ENCODE results near the gene SNTG2. TPM values are rescaled to one million over a fixed set of nuclear protein-coding genes. Genes with fewer than 3 reads are reported as not detected.

SNTG2 gene
- total RNA-seq, 1 donor from 2014 or later, result 0.47 TPM

DNA sequence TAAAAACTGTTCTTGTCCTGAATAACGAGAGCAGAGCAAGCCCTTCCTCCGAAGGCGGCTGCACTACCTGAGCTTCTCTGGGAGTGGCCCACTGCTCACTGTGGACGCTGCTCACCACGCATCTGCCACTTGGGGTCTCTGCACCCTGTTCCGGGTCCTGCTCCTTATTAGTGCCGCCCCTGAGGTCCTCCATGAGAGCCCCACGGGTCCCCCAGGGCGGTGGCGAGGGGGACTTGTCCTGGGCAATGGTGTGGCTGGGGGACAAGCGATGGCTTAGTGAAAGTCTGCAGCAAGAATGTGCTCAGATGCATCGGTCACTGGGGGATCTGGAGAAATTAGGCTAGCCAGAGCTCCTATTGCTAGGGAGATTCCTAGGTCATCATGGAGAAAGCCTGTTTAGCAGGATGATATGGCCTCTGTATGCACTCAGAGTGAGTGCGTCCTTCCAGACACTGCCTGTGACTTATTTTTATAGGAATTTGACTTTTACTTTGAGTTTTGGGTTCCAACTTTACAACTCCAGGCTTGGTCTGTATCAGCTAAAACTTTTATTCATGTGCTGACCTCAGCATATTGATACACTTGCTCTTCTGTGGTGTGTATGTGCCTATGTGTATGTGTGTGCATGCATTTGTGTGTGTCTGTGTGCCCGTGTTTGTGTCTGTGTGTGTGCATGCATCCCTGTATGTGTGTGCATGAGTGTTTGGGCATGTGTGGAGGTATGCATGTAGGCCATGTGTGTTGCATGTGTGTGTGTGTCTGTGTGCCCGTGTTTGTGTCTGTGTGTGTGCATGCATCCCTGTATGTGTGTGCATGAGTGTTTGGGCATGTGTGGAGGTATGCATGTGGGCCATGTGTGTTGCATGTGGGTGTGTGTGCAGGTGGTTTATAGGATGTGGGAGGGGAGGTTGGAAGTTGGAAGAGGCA is 129.5 kb downstream of the SNTG2 start:
- H3K27ac ChIP-seq (replicated peaks), result no peak overlapping the region

DNA sequence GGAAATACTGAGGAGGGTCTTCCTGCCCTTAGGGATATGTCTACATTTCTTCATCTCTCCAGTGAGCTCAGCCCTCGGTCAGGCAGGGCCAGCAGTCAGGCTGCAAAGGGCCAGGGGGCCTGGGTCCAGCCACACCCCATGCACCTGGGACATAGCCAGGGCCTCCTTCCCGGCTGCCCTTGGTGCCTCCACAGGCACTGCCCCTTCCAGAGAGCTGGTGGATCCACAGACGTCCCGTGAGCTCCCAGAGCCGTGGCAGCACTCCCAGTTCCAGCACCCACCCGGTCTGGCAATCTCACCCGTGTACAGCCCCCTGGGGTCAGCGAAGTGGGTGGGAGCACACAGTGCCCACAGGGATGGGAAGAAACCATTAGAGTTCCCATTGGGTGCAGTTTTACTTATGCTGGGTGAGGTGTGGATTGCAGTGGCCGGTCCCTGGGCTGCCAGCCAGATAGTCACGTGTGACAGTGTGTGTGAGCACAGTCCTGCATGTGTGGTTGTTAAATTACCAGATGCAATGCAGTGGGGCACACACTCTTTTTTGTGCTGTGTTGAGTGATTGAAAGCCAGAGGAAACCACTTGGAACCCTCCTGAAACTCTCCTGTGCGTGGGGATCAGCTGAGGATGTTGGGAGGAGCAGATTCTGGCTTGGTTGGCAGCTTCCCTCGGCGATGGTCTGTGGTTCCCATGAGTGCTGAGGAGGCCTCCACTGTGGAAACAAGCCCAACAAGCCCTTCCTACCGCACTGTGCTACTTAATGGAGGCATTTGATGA is 131.0 kb downstream of the SNTG2 start:
- Histone ChIP-seq H3K27me3 (ENCODE audit: low read depth) (peaks cover 40% of the 10 kb centered on the region), H3K4me3 (no peak overlapping the region), H3K4me1 (peaks cover 7% of the 10 kb centered on the region), H3K27ac (replicated peaks) (no peak overlapping the region), H3K9me3 (replicated peaks) (no peaks in the 10 kb centered on the region), H3K36me3 (no peaks in the 10 kb centered on the region)
- intact Hi-C loops (cut with micrococcal nuclease), result no loop called here
- TF ChIP-seq, protein P1, sequence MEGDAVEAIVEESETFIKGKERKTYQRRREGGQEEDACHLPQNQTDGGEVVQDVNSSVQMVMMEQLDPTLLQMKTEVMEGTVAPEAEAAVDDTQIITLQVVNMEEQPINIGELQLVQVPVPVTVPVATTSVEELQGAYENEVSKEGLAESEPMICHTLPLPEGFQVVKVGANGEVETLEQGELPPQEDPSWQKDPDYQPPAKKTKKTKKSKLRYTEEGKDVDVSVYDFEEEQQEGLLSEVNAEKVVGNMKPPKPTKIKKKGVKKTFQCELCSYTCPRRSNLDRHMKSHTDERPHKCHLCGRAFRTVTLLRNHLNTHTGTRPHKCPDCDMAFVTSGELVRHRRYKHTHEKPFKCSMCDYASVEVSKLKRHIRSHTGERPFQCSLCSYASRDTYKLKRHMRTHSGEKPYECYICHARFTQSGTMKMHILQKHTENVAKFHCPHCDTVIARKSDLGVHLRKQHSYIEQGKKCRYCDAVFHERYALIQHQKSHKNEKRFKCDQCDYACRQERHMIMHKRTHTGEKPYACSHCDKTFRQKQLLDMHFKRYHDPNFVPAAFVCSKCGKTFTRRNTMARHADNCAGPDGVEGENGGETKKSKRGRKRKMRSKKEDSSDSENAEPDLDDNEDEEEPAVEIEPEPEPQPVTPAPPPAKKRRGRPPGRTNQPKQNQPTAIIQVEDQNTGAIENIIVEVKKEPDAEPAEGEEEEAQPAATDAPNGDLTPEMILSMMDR (IDR thresholded peaks at IDR 0.05; ENCODE audit: borderline replicate concordance), result no peak
- peak; percentile 54 for DNase-seq

More for the DNA sequence above, 129.5 kb downstream of the SNTG2 start:
- peaks cover 7% of the 10 kb centered on the region for H3K4me1 ChIP-seq
- H3K9me3 ChIP-seq (replicated peaks), result no peaks in the 10 kb centered on the region
- DNase-seq, result no peak
- intact Hi-C loops (cut with micrococcal nuclease), result no loop called here
- peaks cover 40% of the 10 kb centered on the region for H3K27me3 ChIP-seq (ENCODE audit: low read depth)
- TF ChIP-seq, protein P1 (IDR thresholded peaks at IDR 0.05; ENCODE audit: borderline replicate concordance), result no peak
- H3K4me3 ChIP-seq, result no peak overlapping the region
- no peaks in the 10 kb centered on the region for H3K36me3 ChIP-seq

DNA sequence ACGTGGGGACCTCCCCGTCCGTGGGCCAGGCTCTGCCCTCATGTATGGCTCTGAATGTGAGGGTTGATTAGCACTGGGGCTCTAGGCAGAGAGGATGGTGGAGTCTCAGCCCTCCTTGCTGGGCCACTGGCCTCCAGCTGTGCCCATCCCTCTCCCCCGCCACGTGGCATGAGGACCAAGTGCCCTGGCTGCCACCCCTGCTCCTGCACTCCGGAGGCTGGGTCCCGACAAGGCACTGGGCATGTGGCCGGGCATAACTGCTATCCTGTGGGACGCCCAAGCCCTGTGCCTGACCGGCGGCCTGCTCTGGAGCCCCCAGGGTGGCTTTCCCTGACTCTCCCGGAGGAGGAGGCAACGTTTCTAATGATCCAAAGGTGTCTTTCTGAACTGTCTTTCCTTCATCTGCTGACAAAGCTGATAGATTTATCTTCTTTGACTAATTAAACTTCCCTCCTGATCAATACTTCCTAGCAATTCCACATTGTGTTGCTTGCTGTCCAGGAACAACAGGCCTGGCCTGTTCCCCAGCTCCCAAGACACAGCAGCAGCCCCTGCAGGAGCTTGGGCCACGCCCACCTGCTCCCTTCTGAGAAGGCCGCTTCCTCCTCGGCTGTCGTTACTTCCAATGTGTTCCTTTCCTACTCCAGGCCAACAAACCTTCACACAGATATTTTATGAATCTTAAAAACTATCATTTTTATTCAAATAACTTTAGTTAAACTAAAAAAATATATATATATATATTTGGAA is 132.0 kb downstream of the SNTG2 start:
- intact Hi-C loops (cut with micrococcal nuclease), result no loop called here
- no peaks in the 10 kb centered on the region for H3K9me3 ChIP-seq (replicated peaks)
- no peak overlapping the region for H3K4me3 ChIP-seq
- TF ChIP-seq, protein P1 (IDR thresholded peaks at IDR 0.05; ENCODE audit: borderline replicate concordance), result no peak
- peaks cover 7% of the 10 kb centered on the region for H3K4me1 ChIP-seq
- peaks cover 40% of the 10 kb centered on the region for H3K27me3 ChIP-seq (ENCODE audit: low read depth)
- no peaks in the 10 kb centered on the region for H3K36me3 ChIP-seq
- DNase-seq, result no peak
- no peak overlapping the region for H3K27ac ChIP-seq (replicated peaks)

DNA sequence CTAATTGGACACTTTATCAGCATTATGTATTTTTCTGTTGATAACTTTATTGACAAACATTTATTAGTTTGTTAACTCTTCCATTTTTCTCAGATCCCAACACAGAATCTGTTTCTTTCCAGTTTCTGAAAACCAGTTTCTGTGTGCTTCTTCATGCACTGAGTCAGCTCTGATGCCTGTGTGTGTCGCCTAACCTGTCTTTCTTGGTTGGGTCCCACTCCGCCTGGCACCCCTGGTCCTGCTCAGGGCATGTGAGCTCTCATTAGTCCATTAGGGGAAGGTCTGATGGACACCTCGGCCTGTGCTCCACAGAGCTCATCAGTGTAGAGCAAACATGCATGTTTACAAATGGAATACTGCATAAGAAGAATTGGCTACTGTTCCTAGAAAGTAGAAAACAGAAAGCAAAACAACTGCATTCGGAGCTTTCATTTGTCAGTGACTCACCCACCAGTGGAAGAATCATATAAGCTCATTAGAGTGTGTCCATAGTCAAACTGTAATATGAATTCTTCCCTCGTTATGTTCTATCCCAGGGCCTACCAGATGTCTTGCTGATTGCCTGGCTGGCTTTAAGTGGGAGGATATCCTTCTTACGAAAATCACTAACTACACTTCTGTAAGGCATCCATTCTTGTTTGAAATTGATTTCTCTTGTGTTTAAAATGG is 137.7 kb downstream of the SNTG2 start:
- Histone ChIP-seq H3K4me3 (no peak overlapping the region), H3K27ac (replicated peaks) (no peak overlapping the region), H3K27me3 (ENCODE audit: low read depth) (peaks cover 8% of the 10 kb centered on the region), H3K4me1 (no peaks in the 10 kb centered on the region), H3K36me3 (no peaks in the 10 kb centered on the region), H3K9me3 (replicated peaks) (no peaks in the 10 kb centered on the region)
- TF ChIP-seq, protein P1 (IDR thresholded peaks at IDR 0.05; ENCODE audit: borderline replicate concordance), result no peak
- intact Hi-C loops (cut with micrococcal nuclease), result no loop called here
- DNase-seq, result no peak

DNA sequence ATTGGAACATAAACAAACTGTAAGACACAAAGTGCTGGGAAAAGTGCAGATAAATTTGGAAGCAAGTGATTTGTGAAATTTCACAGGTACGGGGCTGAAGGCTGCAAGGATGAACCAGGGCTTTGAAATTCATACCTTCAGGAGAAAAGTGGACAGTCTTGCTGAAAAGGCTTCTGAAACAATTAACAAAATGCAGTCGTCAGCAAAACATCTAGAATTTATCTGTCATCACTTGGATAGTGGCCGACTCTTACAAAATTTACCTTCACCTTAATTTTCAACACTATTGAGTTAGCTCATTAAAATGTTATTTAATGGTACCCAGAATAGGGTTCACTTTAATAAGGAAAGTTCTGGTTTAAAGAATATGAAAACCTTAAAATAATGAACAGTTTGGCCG is 138.3 kb downstream of the SNTG2 start:
- peaks cover 7% of the 10 kb centered on the region for H3K27me3 ChIP-seq (ENCODE audit: low read depth)
- H3K4me1 ChIP-seq, result no peaks in the 10 kb centered on the region
- no peaks in the 10 kb centered on the region for H3K36me3 ChIP-seq
- no peaks in the 10 kb centered on the region for H3K9me3 ChIP-seq (replicated peaks)
- DNase-seq, result no peak
- intact Hi-C loops (cut with micrococcal nuclease), result no loop called here
- H3K27ac ChIP-seq (replicated peaks), result no peak overlapping the region
- TF ChIP-seq, protein P1 (IDR thresholded peaks at IDR 0.05; ENCODE audit: borderline replicate concordance), result no peak
- H3K4me3 ChIP-seq, result no peak overlapping the region

Data from left ventricle myocardium inferior (tissue), 1 donor.